Bone marrow (tissue), 2 donors: ENCODE results near the gene VAMP8.
"Not testable (repeated sequence)": the region's sequence is repeated elsewhere in the genome, so short reads cannot be mapped to it uniquely, and the experiment has no call there.

Experiments
- DNase-seq, 2 donors: peaks; one replicate each; lab custom pipeline; 2025; lab: John Stamatoyannopoulos, UW

Gene VAMP8

GRCh38 chr2:85598594-85599340 lies 21.4 kb downstream of the VAMP8 start:
- no peak for DNase-seq

GRCh38 chr2:85599468-85600234 lies 22.3 kb downstream of the VAMP8 start:
- no peak for DNase-seq

GRCh38 chr2:85600235-85600575 lies 22.8 kb downstream of the VAMP8 start:
- no peak for DNase-seq

GRCh38 chr2:85600951-85601770 lies 23.8 kb downstream of the VAMP8 start:
- DNase-seq, result no peak

GRCh38 chr2:85601771-85602475 lies 24.5 kb downstream of the VAMP8 start:
- DNase-seq, result no peak

GRCh38 chr2:85602476-85603234 lies 25.3 kb downstream of the VAMP8 start, which contains the start of gene TMEM150A:
TSS of gene TMEM150A (minus strand) at chr2:85602698. CDS start at chr2:85601948, 750 bp downstream.
- peak; percentile 60 to 62 for DNase-seq

- not testable (repeated sequence) for DNase-seq
Measured at GRCh38 chr2:85604133-85604444, 26.7 kb downstream of the VAMP8 start.

GRCh38 chr2:85604568-85605339 lies 27.4 kb downstream of the VAMP8 start:
- DNase-seq, result no peak

- DNase-seq, result no peak
Measured at GRCh38 chr2:85605406-85606115, 28.2 kb downstream of the VAMP8 start.

- no peak for DNase-seq
Measured at GRCh38 chr2:85606116-85606455, 28.7 kb downstream of the VAMP8 start.

GRCh38 chr2:85607268-85608215 lies 30.2 kb downstream of the VAMP8 start:
- no peak for DNase-seq

- no peak for DNase-seq
Measured at GRCh38 chr2:85611217-85611704, 33.9 kb downstream of the VAMP8 start.

GRCh38 chr2:85611705-85612587 lies 34.6 kb downstream of the VAMP8 start, which contains the start of gene C2orf68:
TSS of gene C2orf68 (minus strand) at chr2:85612066. CDS start at chr2:85611984, 82 bp downstream.
- DNase-seq, result peak; percentile 65 to 77

GRCh38 chr2:85613717-85614515 lies 36.5 kb downstream of the VAMP8 start:
- DNase-seq, result no peak

GRCh38 chr2:85614757-85615156 lies 37.4 kb downstream of the VAMP8 start:
- DNase-seq, result not testable (repeated sequence)

- no peak for DNase-seq
Measured at GRCh38 chr2:85615413-85615728, 38.0 kb downstream of the VAMP8 start.

GRCh38 chr2:85617723-85618122 lies 40.3 kb downstream of the VAMP8 start:
- not testable (repeated sequence) for DNase-seq
